Forelimb muscle (tissue), 1 donor: ENCODE measurements around the gene SPR. TPM values are rescaled to one million over a fixed set of nuclear protein-coding genes. Genes with fewer than 3 reads are reported as not detected.

Experiments used
- DNase-seq: peaks from one replicate; pipeline ENCODE4 v3.0.0-alpha.2; 2013; ENCODE audit warnings: low read depth
- polyA plus RNA-seq: library from polyadenylated mRNA; unstranded; fragments of 120-200 nt; gene quantifications from one replicate; pipeline ENCODE4 v1.2.1, GENCODE V29; 2013; ENCODE audit not compliant: insufficient read length

The SPR gene
- polyA plus RNA-seq, 1 donor, result 5.5 TPM

- DNase-seq, result no peak
Measured at GRCh38 chr2:72931280-72931910, 44.2 kb downstream of the SPR start.

DNA sequence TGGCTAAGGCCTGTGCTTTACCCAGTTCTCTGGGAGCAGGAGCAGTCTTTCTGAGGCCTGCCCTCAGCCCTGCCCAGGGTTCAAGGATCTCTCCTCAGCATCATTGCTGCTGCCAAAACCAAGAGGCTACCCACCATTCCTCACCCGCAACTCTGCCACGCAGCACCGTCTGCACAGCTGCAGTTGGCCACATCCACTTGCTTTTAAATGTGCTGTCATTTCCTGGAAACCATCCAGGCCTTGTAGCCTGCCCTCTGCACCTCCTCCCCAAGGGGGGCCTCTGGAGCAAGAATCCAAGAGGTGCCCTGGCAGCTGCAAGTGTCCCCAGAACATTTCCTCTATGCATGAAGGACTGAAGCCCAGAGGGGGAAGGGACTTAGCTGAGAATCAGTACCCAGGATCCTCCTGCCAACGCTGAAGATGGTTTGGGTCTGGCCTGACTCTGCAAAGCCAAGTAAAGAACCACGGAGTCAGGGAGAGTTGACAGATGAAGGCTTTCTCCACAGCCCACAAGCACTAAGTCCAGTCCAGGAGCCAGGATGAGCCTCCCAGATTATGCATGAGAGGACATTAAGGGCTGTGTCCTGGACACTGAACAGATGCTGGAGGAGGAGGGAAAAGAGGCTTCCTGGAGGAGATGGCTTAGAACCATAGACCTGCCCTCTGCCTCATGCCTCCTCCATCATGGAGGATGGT, 45.0 kb downstream of the SPR start:
- no peak for DNase-seq

DNA sequence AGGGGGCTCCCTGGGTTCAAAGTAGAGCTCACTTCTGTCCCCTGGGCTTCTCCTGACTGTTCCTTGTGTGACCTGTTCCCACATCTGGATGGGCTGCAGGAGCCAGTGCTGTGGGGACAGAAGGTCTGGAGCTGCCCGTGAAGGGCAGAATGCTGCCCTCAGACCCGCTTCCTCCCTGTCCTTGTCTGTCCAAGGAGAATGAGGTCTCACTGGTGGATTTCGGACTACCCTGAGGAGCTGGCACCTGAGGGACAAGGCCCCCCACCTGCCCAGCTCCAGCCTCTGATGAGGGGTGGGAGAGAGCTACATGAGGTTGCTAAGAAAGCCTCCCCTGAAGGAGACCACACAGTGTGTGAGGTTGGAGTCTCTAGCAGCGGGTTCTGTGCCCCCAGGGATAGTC, 45.6 kb downstream of the SPR start:
- no peak for DNase-seq

GRCh38 chr2:72933207-72933606, 46.0 kb downstream of the SPR start:
- DNase-seq, result no peak

- no peak for DNase-seq
Measured at GRCh38 chr2:72933646-72934151, 46.5 kb downstream of the SPR start.

GRCh38 chr2:72934683-72935610, 47.7 kb downstream of the SPR start:
- DNase-seq, result no peak

DNA sequence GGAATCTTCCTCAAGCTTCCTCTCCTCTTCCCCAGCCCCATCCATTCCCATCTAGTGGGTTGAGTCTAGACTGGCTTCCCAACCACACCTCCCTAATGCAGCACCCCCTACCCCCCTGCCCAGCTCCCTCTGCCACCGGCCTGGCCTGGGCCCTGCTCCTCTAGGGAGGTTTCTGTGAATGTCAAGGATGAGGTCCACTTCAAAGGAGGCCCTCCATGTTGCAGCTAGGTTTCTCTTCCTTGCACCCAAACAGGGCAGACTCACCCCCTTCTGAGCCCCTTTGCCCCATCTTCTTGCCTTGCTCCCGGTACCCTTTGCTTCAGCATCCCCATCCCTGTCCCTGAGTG, 48.4 kb downstream of the SPR start:
- no peak for DNase-seq

DNA sequence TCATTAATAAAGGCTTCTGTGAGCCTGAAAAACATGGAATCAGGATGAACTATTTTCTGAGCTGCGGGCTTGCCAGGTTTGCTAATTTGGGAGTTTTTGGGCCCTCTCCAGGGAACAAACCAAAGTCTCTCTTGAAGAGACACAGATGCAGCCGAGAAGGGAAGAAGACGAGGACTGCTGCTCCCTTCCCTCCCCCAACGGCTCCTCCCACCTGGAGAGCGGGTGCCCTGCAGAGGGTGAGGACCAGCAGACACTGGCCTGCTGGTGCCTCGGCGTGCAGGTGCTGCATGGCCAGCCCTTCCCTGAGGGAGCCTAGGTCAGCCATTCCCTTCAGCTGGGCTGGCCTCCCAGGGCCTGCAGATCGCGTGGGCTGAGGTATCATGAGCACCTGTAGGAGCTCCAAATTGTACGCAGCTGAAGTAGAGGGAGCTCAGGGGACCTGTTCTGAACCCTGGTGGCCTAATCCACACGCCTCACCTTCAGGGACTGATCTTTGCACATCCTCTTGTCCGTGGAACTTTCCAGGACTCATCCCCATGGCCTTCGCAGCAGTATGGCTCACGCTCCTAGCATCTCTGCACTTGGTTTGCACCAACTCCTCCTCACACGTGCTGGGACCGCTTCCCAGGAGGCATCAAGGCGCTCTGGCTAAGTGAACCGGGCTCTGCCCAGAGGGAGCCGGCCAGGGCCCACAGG, 49.6 kb downstream of the SPR start:
- DNase-seq, result no peak

- DNase-seq, result no peak
Measured at GRCh38 chr2:72937356-72937669, 50.1 kb downstream of the SPR start.

GRCh38 chr2:72938455-72938854, 51.2 kb downstream of the SPR start:
- DNase-seq, result no peak

GRCh38 chr2:72940361-72940760, 53.2 kb downstream of the SPR start:
- no peak for DNase-seq

- DNase-seq, result no peak
Measured at GRCh38 chr2:72940786-72941185, 53.6 kb downstream of the SPR start.

Other genes with a start within 250 kb of the SPR start
- 9.6 TPM for gene EXOC6B, start 61.4 kb upstream of the SPR start, polyA plus RNA-seq
- 0.08 TPM for gene EMX1, start 30.1 kb downstream of the SPR start, polyA plus RNA-seq
- 6.8 TPM for gene SFXN5, start 184.3 kb downstream of the SPR start, polyA plus RNA-seq
- gene RAB11FIP5, start 225.5 kb downstream of the SPR start, polyA plus RNA-seq, result 13.0 TPM